Colonic mucosa (tissue), 4 donors: Measurements from ENCODE around the gene TIPARP. TPM values are rescaled to one million over a fixed set of nuclear protein-coding genes. Genes with fewer than 3 reads are reported as not detected.

Source experiments
- DNase-seq: peaks from one replicate; pipeline ENCODE4 v3.0.0-alpha.2; 2020
- H3K27ac ChIP-seq: fragments of 200-600 bp; one replicate; pipeline ENCODE4 v1.8.0; 2021
- H3K27me3 ChIP-seq: fragments of 200-600 bp; one replicate; pipeline ENCODE4 v1.8.0; 2021
- H3K36me3 ChIP-seq: fragments of 200-600 bp; one replicate; pipeline ENCODE4 v1.8.0; 2021
- H3K4me1 ChIP-seq: fragments of 200-600 bp; one replicate; pipeline ENCODE4 v1.8.0; 2021; ENCODE audit warnings: mild to moderate bottlenecking
- H3K4me3 ChIP-seq: fragments of 200-600 bp; one replicate; pipeline ENCODE4 v1.8.0; 2021
- H3K9ac ChIP-seq, 2 donors: one replicate each; pipeline ENCODE4 v1.7.0; 2013; ENCODE audit warnings: control low read depth in 2 of 2, low read depth in 2 of 2, low read length in 2 of 2
- H3K9me3 ChIP-seq: fragments of 200-600 bp; one replicate; pipeline ENCODE4 v1.8.0; 2021
- intact Hi-C: fragments of 100-400 bp; cut with DNase I; formaldehyde crosslinking; loops from one replicate; pipeline ENCODE4 v1.14.1; 2022
- total RNA-seq, 2 donors: library from RNA; stranded (reverse); fragmentation: NEBNext Ultra II Directional in 1 of 2; extraction: Animal tissue kit (Norgen Biotek cat#: 25700) in 1 of 2; gene quantifications; one replicate each; pipeline ENCODE4 v1.2.1, GENCODE V29; 2021
- TF ChIP-seq, protein P1 (sequence below): fragments of 200-600 bp; IDR thresholded peaks from one replicate; pipeline ENCODE4 v1.8.0; 2022; ENCODE audit warnings: antibody characterized with exemption, mild to moderate bottlenecking
- donor health status: healthy.
- donor health status: DM: no; HTN: no; CAD: no.
- donor health status: DM: no; HTN: no; CAD: no.

TIPARP gene, protein sequence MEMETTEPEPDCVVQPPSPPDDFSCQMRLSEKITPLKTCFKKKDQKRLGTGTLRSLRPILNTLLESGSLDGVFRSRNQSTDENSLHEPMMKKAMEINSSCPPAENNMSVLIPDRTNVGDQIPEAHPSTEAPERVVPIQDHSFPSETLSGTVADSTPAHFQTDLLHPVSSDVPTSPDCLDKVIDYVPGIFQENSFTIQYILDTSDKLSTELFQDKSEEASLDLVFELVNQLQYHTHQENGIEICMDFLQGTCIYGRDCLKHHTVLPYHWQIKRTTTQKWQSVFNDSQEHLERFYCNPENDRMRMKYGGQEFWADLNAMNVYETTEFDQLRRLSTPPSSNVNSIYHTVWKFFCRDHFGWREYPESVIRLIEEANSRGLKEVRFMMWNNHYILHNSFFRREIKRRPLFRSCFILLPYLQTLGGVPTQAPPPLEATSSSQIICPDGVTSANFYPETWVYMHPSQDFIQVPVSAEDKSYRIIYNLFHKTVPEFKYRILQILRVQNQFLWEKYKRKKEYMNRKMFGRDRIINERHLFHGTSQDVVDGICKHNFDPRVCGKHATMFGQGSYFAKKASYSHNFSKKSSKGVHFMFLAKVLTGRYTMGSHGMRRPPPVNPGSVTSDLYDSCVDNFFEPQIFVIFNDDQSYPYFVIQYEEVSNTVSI
- total RNA-seq: 10 to 100 TPM; 15.2 to 30.2 TPM

- Histone ChIP-seq H3K36me3 (no peaks in the 10 kb centered on the region), H3K4me3 (peak within 1 kb of the TSS; percentile 90), H3K27me3 (no peaks in the 10 kb centered on the region), H3K27ac (peak within 1 kb of the TSS; percentile 99), H3K4me1 (peaks cover 9% of the 10 kb centered on the region), H3K9ac (peak within 1 kb of the TSS; percentile 92 to 94), H3K9me3 (no peaks in the 10 kb centered on the region)
- TF ChIP-seq, protein P1, sequence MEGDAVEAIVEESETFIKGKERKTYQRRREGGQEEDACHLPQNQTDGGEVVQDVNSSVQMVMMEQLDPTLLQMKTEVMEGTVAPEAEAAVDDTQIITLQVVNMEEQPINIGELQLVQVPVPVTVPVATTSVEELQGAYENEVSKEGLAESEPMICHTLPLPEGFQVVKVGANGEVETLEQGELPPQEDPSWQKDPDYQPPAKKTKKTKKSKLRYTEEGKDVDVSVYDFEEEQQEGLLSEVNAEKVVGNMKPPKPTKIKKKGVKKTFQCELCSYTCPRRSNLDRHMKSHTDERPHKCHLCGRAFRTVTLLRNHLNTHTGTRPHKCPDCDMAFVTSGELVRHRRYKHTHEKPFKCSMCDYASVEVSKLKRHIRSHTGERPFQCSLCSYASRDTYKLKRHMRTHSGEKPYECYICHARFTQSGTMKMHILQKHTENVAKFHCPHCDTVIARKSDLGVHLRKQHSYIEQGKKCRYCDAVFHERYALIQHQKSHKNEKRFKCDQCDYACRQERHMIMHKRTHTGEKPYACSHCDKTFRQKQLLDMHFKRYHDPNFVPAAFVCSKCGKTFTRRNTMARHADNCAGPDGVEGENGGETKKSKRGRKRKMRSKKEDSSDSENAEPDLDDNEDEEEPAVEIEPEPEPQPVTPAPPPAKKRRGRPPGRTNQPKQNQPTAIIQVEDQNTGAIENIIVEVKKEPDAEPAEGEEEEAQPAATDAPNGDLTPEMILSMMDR: peak; percentile 85
- peak; percentile 100 for DNase-seq
- intact Hi-C loops: loop anchor here (2.0 to 5.0 kb wide), 3 partner anchors 153 to 463 kb away; partner anchors contain the start of gene LEKR1
Measured at GRCh38 chr3:156674046-156674910, at the start of gene TIPARP. TIPARP (plus strand) TSS chr3:156674590; CDS start chr3:156677698, 3,108 bp downstream.

DNA sequence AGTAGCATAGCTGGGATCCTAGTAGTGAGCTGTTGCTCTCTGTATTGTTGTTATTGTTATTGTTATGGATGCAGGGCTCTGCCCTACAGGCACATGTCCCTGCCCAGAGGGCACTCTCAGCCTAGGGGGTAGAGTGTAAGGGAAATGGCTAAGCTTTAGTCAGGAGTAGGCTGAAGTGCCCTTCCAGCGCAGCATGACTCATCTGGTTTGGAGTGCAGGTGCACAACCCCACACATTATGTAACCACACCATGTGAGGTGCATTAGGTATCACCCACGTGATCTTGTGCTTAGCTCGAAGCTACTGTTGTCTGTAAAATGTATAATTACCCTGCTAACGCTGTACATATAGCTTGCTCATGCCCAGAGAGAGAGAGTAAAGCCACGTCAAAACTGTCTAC lies 48.3 kb upstream of the TIPARP start:
- Histone ChIP-seq H3K36me3 (no peaks in the 10 kb centered on the region), H3K4me3 (no peak overlapping the region), H3K4me1 (no peaks in the 10 kb centered on the region), H3K9ac (no peak overlapping the region), H3K27ac (no peak overlapping the region), H3K9me3 (no peaks in the 10 kb centered on the region), H3K27me3 (no peaks in the 10 kb centered on the region)
- no peak for DNase-seq
- TF ChIP-seq, protein P1: no peak
- intact Hi-C loops: no loop called here

- TF ChIP-seq, protein P1: no peak
- H3K36me3 ChIP-seq: no peaks in the 10 kb centered on the region
- H3K4me1 ChIP-seq: no peaks in the 10 kb centered on the region
- no peak overlapping the region for H3K9ac ChIP-seq
- no peak overlapping the region for H3K4me3 ChIP-seq
- intact Hi-C loops: no loop called here
- DNase-seq: no peak
- H3K9me3 ChIP-seq: no peaks in the 10 kb centered on the region
- H3K27me3 ChIP-seq: no peaks in the 10 kb centered on the region
- H3K27ac ChIP-seq: no peak overlapping the region
Measured at GRCh38 chr3:156627946-156628569, 46.3 kb upstream of the TIPARP start.

DNA sequence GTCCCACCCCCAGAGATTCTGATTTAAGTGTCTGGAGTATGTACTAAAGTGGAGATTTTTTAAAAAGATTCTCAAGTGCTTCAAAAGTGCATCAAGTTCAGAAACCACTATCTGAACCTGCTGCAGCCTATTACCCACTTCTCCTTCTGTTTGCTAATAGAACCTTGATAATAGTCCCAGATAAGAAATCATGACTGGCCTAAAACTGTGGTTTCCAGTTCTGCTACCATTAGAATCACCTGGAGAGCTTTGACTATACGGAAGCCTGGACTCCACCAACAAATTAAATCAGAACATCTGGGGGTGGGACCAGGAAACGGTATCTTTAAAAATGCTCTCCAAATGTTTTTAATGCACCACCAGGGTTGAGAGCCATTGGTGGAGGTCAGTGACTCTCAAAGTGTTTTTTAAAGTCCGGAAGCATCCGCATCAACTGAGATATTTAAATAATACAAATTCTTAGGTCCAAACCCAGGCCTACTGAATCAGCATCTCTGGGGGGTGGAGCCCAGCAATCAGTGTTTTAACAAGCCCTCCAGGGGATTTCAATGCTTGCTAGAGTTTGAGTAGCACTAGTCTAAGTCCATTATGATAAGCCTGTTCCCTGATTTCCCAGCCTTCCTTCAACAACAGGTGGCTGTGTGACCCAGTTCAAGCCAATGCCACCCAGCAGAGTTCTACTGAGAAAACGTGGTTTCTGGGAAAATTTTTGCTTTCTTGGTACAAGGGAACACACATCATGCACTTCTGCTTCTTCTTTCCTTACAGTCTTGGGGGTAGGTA lies 45.4 kb upstream of the TIPARP start:
- Histone ChIP-seq H3K36me3 (no peaks in the 10 kb centered on the region), H3K27me3 (no peaks in the 10 kb centered on the region), H3K9ac (no peak overlapping the region), H3K27ac (no peak overlapping the region), H3K9me3 (no peaks in the 10 kb centered on the region), H3K4me1 (no peaks in the 10 kb centered on the region), H3K4me3 (no peak overlapping the region)
- DNase-seq: no peak
- TF ChIP-seq, protein P1: no peak
- intact Hi-C loops: no loop called here
